Bone marrow (tissue), 2 donors: Measurements from ENCODE around the gene SCAMP5.

ENCODE experiments used
- DNase-seq, 2 donors: peaks; one replicate each; lab custom pipeline; 2025; lab: John Stamatoyannopoulos, UW

The SCAMP5 gene

DNA sequence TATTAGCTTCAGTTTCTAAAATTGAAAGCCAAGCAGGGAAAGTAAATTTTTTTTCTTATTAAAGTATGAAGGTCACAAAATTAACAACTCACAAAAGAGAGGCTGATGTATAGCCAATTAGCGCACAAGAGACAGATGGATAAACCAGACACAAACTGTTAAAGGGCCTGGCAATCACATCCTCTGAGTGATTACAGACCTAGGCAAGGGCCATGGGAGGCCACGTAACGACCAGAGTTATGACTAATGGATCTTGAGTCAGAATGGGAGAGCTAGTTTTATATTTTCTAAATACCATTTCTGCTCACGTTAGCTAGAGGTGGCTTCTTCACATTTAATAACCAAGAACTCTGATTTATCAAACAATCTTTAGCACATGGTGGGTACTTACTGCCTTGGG, 17.8 kb upstream of the SCAMP5 start:
- DNase-seq = no peak

- DNase-seq = no peak
Observed at GRCh38 chr15:74978077-74978476, 17.3 kb upstream of the SCAMP5 start.

- no peak for DNase-seq
Observed at GRCh38 chr15:74978503-74978902, 16.9 kb upstream of the SCAMP5 start.

DNA sequence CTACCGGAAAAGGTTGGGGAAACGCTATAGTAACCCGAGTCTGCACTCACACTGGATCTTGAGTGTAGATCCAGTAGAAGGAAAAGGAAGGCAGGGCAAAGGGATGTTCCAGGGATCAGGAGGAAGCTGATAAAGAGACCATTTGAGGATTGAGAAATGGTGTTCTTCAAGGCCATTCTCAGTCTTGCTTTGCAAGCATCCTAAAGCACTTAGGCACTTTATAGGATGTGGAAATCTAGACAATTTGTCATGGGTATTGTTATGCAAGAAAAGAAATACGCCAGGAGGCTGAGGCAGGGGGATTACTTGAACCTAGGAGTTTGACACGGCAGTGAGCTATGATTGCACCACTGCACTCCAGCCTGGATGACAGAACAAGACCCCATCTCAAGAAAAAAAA, 13.2 kb upstream of the SCAMP5 start:
- DNase-seq = no peak

- peak in 1 of 2 donors; percentile 32 for DNase-seq
Observed at GRCh38 chr15:74983725-74984231, 11.6 kb upstream of the SCAMP5 start.

GRCh38 chr15:74988007-74988800, 7.2 kb upstream of the SCAMP5 start:
- DNase-seq = no peak

DNA sequence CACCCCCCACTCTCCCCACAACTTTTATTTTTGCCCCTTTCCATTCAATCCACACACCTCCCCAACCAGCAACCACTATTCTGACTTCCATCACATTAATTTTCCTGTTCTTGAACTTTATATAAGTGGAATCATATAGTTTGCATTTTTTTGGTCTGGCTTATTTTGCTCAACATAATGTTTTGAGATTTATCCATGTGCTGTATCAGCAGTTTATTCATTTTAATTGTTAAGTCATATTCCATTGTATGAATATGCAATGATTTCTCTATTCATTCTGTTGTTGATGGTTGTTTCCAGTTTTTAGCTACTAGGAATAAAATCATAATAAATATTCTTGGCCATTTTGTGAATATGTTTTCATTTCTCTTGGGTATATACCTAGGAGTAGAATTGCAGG, 5.8 kb upstream of the SCAMP5 start:
- DNase-seq = no peak

DNA sequence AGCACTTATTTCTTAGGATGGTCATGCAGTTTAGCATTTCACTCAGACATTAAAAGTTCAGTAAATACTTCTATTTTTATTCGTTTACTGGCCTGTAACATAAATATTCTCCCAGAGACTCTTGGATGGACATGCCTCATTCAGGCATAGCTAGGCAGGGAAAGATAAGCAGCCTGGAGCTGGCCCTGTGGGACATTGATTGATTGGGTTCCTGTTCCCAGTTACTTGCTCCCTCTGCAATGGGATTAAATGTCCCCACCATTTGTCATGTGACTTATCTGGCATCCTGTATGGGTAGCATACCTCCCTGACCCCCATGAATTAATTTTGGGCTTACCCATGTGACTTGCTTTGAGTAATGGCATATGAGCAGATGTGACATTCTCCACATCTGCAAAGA, 2.7 kb upstream of the SCAMP5 start:
- DNase-seq = no peak

DNA sequence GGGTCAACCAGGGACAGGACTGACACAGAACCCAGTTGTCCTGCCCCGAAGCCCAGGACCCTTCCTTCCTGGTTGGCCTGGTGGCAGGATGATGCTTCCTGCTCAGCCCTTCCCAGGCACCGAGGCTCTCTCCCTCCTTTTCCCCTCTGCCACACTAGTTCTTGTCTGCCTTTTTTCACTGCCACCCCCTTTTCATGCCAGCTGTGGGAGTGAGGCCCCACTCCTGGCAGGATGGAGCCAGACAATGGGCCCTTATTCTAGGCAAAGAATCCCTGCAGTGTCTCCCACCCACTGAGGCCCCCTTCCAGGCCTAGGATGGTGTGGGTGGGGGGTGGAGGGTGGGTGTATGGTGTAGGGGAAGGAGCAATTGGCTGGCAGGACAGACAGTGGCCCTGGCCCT, 1.1 kb upstream of the SCAMP5 start:
- no peak for DNase-seq

GRCh38 chr15:74994685-74995084, 678 bp upstream of the SCAMP5 start:
- DNase-seq = no peak

DNA sequence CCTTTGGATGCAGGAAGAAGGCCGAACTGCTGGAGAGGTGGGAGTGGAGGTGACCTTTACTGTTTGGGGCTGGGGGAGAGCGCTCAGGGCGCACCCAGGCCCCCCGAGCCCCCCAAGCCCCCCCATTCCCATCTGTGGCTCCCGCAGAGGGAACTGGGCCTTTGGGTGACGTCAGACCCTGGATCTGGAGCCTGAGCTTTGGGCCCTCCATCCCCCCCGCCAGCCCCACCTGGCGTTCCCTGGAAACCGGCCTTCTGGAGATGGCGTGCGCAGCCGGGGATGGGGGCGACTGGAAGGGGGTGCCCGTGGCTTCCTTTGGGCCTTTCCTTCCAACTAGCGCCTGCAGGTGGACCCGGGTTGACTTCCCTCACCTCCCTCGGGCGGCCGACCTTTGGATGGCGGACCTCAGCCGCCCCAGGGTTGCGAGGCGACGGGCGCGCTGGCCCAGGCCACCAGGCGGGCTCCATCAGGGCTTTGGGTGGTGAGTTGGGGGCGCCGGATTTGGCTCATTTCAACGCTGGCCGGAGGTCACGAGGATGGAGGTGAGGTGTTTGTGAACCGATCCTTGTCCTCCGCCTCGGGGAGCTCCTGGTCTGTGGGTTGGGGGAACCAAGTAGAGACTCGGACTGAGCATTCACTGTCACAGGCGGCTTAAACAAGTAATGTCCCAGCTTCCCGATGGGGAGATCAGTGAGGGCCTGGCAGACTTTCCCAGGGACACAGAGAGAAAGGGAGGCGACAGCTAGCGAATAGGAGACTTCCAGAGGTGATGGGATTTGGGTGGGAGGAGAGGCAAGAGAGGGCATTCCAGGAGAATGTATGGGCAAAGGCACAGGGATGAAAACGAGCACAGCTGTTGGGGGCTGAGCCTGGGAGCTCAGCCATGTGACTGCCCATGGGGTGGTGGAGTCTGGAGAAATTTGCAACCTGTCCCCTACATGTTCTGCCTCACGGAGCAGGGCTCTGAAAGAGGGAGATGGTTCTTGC, 709 bp downstream of the SCAMP5 start:
- no peak for DNase-seq

DNA sequence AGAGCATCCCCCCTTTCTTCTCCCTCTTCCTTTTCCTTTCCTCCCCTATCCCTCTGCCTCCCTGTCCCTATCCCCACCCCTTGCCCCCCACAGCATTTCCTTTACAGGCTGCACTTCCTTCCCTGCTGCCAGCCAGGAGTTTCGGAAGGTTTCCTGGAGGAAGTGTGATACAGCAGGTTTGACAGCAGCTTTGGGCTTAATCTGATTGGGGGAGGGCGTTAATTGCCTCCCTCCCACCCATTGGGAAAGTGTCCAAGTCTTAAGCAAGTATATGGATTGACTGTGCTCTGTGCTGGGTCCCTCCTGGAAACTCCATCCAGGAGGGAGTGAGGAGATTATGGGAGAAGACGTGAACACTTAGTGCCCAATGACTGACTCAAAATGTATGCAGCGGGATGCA, 1.8 kb downstream of the SCAMP5 start:
- DNase-seq = no peak

GRCh38 chr15:74997543-74997942, 2.2 kb downstream of the SCAMP5 start:
- no peak for DNase-seq

- DNase-seq = no peak
Observed at GRCh38 chr15:75001310-75001709, 5.9 kb downstream of the SCAMP5 start.

DNA sequence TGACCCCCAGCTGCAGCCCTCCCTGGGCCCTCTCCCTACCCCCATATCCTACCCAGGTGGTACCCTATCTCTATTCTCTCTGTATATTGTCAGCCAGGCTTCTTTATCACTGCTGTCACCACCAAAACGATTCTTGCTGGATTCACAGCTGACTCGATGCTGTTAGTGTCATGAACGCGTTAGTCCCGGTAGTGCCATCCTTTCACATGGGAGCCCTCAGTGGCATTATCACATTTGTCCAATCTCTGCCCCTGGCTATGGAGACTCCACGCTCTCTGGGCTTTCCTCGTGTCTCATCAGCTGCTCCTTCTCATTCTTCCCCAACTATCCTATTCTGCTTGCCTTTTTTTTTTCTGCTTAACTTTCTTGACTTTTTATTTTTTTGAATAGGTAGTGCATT, 7.0 kb downstream of the SCAMP5 start:
- DNase-seq = no peak

GRCh38 chr15:75007216-75007615, 11.9 kb downstream of the SCAMP5 start:
- DNase-seq = no peak

GRCh38 chr15:75008221-75008625, 12.9 kb downstream of the SCAMP5 start:
- DNase-seq = peak in 1 of 2 donors; percentile 58

- DNase-seq = peak in 1 of 2 donors; percentile 58
Observed at GRCh38 chr15:75008629-75009326, 13.4 kb downstream of the SCAMP5 start.

GRCh38 chr15:75016431-75016830, 21.1 kb downstream of the SCAMP5 start:
- DNase-seq = no peak

GRCh38 chr15:75019916-75020315, 24.6 kb downstream of the SCAMP5 start:
- DNase-seq = no peak

DNA sequence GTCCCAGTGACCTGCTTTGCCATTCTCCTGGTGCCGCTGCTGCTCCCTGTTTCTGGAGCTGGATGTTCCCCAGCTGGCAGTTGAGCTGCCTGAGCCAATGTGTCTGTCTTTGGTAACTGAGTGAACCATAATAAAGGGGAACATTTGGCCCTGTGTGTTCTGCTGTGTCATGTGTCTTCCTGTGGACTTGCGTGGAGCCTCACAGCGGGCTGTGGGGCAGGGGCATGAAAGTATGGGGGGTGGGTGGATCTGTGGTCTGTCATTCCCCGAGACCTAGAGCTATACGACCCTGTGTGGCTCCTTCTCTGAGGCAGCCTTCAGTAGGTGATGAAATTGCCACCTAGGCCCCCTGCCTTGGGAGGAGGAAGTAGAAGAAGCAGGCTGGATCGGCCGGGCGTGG, 26.0 kb downstream of the SCAMP5 start:
- no peak for DNase-seq

DNA sequence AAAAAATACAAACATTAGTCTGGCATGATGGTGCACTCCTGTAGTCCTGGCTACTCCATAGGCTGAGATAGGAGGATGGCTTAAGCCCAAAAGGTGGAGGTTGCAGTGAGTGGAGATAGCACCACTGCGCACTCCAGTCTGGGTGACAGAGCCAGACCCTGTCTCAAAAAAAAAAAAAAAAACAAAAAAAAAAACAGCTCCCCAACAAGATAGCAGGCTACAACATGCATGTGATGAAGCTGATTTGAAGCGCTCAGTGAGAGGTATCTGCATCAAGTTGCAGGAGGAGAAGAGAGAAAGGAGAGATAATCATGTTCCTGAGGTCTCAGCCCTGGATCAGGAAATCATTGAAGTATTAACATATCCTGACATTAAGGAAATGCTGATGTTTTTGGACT, 27.4 kb downstream of the SCAMP5 start:
- DNase-seq = no peak
